NCI-H128 (cell line): ENCODE results near the gene ATG2B.

Experiments used
- DNase-seq: peaks from one replicate; lab custom pipeline; 2025; ENCODE audit not compliant: unreplicated experiment; lab: John Stamatoyannopoulos, UW

The ATG2B gene, protein sequence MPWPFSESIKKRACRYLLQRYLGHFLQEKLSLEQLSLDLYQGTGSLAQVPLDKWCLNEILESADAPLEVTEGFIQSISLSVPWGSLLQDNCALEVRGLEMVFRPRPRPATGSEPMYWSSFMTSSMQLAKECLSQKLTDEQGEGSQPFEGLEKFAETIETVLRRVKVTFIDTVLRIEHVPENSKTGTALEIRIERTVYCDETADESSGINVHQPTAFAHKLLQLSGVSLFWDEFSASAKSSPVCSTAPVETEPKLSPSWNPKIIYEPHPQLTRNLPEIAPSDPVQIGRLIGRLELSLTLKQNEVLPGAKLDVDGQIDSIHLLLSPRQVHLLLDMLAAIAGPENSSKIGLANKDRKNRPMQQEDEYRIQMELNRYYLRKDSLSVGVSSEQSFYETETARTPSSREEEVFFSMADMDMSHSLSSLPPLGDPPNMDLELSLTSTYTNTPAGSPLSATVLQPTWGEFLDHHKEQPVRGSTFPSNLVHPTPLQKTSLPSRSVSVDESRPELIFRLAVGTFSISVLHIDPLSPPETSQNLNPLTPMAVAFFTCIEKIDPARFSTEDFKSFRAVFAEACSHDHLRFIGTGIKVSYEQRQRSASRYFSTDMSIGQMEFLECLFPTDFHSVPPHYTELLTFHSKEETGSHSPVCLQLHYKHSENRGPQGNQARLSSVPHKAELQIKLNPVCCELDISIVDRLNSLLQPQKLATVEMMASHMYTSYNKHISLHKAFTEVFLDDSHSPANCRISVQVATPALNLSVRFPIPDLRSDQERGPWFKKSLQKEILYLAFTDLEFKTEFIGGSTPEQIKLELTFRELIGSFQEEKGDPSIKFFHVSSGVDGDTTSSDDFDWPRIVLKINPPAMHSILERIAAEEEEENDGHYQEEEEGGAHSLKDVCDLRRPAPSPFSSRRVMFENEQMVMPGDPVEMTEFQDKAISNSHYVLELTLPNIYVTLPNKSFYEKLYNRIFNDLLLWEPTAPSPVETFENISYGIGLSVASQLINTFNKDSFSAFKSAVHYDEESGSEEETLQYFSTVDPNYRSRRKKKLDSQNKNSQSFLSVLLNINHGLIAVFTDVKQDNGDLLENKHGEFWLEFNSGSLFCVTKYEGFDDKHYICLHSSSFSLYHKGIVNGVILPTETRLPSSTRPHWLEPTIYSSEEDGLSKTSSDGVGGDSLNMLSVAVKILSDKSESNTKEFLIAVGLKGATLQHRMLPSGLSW (N-terminal part only)

DNA sequence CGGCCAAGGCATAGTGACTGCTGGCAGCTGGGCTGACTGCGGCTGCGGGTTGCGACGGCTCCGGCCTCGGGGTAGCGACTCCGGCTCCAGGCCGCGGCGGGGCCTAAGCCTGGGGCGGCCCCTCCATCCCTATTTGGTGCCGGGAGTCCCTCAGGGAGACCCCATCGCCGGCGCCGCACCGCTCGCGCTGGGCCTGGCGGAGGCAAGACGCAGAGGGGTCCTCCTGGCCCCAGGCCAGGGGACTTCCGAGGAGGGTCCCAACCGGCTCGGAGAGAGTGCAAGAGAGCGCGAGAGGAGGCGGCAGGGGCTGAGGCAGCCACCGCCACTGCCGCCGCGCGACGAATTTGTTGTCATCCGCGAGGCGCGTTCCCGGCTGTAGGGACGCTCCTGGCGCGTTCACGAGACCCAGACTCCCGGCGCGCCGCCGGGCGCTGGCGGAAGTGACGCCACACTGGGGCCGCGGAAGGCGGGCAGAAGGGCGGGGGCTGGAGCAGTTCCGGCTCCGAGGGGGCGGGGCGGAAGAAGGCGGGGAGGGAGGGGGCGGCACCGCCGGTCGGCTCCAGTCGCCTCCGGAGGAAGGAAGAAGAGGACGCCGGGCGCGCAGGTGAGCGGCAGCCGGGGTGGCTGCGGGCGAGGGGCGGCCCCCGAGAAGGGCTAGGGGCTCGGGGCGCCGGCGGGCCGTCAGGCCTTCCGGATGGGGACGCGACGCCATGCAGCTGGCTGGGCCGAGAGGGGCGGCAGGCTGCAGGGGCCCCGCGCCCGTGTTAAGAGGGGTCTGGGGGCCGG lies at the start of gene ATG2B, which contains the start of gene GSKIP:
TSS of gene ATG2B (minus strand) at position 377 of the 786 bp plus-strand sequence. CDS start at position 12, 365 bp downstream.
TSS of gene GSKIP (plus strand) at position 562 of the 786 bp plus-strand sequence. CDS start 18,722 bp downstream, outside the sequence.
- peak; percentile 93 for DNase-seq

- no peak for DNase-seq
Observed at GRCh38 chr14:96410119-96410518, 47.0 kb upstream of the ATG2B start.

- DNase-seq: no peak
Observed at GRCh38 chr14:96409701-96410100, 46.6 kb upstream of the ATG2B start.

GRCh38 chr14:96408608-96409007 lies 45.5 kb upstream of the ATG2B start:
- no peak for DNase-seq

DNA sequence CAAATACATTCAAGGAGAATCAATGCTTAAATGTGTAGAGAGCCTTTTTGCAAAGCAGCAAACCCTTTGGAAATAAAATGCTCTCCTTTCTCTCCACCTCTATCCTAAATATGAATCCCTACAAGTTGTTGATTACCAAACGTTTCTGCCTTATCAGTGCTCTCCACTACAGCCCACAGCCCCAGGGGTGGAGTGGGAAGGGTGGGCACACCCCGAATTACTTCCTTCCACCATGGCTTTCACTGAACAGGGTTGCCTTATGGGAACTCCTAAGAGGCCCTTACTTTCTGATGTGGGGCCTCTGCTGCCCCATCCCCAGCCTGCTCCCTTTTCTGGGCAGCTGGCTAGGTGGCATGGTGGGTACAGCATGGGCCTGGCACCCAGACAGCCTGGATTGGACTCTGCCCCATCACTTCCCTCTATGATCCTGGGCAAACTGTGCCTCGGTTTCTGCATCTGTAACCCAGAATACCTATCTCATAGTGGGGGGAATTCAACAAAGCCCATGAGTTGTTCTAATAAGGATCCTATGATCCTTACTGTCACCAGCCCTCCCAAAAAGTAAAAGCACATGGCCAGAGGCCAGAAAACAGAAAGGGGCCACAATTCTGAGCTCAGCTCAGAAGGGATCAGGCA lies 44.9 kb upstream of the ATG2B start:
- DNase-seq: no peak

DNA sequence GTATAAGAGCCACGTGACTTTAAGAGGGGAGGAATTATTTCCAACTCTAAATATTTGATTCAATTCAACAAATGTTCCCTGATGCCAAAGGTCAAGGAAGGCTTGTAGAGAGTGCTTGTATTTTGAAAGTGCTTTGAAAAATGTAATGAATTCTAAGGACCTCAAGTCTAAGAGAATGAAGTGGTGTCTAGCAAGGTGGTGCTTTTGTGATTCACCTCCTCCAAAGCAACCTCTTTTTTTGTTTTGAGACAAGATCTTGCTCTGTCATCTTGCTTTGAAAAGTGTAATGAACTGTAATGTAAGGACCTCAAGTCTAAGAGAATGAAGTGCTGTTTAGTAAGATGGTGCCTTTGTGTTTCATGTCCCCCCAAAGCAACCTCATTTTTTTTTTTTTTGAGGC lies 42.5 kb upstream of the ATG2B start:
- DNase-seq: no peak

GRCh38 chr14:96403409-96403808 lies 40.3 kb upstream of the ATG2B start:
- DNase-seq: no peak

GRCh38 chr14:96400495-96400894 lies 37.4 kb upstream of the ATG2B start:
- DNase-seq: no peak

DNA sequence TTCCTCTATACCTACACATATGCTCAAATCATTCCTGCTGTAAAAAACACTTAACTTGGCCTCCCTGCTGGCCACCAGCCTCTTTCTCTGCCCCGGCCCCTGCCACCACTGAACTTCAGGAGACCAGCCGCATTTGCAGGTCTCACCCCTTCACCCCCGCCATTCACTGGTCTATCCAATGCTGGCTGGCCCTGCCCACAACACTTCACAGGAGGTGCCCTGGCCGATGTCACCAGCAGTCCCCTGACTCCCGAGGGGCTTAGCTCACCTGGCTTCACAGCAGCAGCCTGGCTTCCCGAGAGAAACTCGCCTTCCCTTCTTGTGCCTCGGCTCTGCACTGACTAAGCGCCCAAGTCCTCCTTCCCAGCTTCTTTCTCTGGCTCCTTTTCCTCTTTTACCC lies 36.3 kb upstream of the ATG2B start:
- DNase-seq: no peak

GRCh38 chr14:96398921-96399320 lies 35.8 kb upstream of the ATG2B start:
- no peak for DNase-seq

DNA sequence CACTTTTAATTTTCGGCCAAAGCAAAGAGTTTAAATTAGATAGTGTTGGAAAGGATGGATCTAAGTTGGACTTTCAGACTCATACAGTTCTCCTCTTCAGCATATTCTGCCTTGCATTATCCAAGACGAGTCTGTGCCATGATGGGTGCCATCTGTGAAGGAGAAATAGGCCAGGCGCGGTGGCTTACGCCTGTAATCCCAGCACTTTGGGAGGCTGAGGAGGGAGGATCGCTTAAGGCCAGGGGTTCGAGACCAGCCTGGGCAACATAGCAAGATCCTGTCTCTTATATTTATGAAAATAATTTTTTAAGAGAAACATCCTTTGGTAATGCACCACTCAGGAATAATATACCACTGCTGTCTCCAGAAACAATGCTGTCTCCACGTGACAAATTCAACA lies 35.3 kb upstream of the ATG2B start:
- no peak for DNase-seq

DNA sequence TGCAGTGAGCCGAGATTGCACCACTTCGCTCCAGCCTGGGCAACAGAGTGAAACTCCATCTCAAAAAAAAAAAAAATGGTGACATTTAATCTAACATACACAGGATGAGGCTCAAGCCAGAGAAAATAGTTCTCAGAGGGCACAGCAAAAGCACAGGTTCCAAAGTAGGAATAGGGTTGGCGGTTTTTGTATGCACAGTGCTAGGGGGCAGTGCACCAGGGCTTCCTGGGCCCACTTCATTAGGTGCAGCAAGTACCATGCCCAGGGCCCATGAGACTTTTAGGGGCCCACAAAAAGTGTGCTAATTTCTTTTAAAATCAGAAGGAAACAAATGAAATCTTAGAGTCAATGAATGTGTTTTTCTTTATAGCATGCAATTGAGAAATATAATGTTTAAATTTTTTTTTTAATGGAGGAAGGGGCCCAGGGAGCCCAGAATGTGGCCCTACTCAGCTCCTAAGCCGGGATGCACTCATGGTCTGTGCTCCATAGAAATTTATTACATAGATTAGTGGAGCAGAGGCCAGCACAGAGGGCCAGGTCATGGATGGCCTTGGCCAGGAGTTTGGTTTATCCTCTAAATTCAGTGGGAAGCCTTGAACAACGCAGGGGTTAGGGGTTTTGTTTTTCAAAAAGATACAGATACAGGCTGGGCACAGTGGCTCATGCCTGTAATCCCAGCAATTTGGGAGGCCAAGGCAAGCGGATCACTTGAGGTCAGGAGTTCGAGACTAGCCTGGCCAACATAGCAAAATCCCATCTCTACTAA lies 31.1 kb upstream of the ATG2B start:
- no peak for DNase-seq

DNA sequence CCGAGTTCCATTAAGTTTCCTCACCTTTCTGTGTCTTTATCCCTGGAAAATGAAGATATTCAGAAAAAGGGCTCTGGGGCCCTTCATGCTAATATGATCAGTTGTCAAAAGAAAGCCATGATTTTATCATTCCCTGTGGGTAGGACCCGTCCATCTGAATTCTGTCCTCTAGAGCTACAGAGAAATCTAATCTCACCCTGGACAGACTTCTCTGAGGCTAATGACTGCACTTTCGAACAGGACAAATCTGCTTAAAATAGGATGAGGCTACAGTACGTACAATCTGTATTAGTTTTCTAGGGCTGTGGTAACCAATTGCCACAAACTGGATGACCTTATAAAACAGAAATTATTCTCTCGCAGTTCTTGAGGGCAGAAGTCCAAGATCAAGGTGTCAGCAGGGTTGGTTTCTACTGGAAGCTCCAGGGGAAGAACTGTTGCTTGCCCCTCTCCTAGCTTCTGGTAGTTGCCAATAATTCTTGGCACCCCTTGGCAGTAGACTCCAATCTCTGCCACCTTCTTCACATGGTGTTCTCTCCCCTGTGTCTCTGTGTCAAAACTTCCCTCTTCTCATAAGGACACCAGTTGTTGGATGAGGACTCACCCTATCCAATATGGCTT lies 30.0 kb upstream of the ATG2B start:
- no peak for DNase-seq

DNA sequence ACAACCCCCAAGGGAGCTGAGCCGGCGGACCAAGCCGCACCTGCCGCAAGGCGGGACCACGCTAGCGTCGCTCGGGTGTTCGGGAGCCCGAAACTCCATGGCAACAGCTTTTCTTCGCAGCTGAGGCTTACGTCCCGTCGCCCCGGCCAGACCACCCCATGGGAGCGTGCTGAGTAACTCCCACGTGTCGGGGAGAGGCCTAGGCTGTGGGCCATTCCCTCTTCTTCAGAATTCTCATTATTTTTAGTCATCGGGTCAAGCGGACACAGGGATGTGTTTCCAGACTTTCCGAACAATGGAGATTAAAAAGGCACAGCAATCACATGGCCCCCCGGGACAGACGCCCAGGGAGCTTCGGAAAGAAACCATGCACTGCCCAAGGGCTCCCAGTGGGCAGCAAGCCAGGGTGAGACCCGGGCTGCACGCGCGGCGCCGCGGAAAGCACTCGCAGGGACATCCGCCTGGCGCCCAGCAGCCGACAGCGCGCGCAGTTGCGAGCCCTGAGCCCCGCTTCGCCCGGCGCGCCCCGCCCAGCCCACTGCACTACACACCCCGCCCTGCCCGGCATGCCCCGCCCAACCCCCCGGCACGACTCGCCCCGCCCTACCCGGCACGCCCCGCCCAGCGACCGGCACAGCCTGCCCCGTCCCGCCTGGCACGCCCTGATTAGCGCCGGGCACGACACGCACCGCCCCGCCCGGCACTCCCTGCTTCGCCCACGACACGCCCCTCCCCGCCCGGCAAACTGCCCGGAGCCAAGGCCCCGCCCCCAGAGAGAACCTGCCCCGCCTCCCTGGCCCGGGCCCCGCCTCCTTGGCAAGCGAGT lies 28.4 kb upstream of the ATG2B start:
- DNase-seq: peak; percentile 90

DNA sequence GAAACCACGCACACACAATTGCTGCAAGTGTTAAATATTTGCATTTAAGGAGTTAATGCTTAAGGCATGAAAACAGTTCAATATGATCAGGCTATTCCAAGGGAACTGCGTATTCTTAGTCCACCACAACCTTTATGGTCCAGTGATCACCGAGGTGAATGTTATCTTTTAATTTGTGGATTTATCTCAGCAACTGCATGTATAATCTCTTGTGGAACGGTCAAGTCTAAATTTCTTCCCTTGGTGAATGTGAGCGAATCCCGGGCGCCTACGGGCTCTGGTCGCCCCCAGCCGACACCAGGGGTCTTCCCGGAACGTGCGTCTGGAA lies 27.8 kb upstream of the ATG2B start:
- no peak for DNase-seq

DNA sequence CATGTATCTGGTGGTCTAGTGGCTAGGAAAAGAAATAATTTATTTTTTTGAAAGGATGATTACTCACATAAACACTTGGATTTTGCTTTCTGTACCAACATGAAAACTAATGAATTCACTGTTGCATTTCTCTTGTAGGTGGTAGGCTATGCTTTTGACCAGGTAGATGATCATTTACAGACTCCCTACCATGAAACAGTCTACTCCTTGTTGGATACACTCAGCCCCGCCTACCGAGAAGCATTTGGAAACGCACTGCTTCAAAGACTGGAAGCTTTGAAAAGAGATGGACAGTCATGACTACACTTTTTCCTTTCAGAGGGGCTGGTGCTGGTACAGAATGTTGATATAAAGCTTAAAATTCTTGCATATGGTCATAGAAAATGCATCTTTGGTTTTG lies 22.2 kb upstream of the ATG2B start:
- DNase-seq: no peak

DNA sequence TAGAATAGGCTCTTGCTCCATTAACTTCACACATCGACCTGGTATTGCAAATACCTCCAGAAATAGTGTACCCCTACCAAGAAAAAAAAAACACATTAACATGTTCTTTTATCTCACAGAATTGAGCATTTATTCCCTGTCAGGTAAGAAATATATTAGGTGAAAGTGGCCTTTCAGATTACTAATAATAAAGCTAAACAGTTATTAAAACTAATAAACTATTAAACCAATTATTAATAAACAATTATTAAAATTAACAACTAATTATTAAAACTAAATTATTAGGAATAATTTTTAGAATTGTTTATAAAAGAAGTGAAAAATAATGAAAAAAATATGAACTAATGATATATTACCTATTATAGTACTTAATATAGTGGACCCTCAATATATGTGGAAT lies 21.6 kb upstream of the ATG2B start:
- no peak for DNase-seq

GRCh38 chr14:96384053-96384452 lies 20.9 kb upstream of the ATG2B start:
- no peak for DNase-seq
